ENCODE results near the gene SSTR4. TPM values are rescaled to one million over a fixed set of nuclear protein-coding genes. Genes with fewer than 3 reads are reported as not detected.
"Not testable (repeated sequence)": the region's sequence is repeated elsewhere in the genome, so short reads cannot be mapped to it uniquely, and the experiment has no call there.

SSTR4 gene, protein sequence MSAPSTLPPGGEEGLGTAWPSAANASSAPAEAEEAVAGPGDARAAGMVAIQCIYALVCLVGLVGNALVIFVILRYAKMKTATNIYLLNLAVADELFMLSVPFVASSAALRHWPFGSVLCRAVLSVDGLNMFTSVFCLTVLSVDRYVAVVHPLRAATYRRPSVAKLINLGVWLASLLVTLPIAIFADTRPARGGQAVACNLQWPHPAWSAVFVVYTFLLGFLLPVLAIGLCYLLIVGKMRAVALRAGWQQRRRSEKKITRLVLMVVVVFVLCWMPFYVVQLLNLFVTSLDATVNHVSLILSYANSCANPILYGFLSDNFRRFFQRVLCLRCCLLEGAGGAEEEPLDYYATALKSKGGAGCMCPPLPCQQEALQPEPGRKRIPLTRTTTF
- total RNA-seq = not detected
- total RNA-seq (2013) = not detected
- total RNA-seq = 0 to 0.17 (median 0) reads per million in 29 experiments

DNA sequence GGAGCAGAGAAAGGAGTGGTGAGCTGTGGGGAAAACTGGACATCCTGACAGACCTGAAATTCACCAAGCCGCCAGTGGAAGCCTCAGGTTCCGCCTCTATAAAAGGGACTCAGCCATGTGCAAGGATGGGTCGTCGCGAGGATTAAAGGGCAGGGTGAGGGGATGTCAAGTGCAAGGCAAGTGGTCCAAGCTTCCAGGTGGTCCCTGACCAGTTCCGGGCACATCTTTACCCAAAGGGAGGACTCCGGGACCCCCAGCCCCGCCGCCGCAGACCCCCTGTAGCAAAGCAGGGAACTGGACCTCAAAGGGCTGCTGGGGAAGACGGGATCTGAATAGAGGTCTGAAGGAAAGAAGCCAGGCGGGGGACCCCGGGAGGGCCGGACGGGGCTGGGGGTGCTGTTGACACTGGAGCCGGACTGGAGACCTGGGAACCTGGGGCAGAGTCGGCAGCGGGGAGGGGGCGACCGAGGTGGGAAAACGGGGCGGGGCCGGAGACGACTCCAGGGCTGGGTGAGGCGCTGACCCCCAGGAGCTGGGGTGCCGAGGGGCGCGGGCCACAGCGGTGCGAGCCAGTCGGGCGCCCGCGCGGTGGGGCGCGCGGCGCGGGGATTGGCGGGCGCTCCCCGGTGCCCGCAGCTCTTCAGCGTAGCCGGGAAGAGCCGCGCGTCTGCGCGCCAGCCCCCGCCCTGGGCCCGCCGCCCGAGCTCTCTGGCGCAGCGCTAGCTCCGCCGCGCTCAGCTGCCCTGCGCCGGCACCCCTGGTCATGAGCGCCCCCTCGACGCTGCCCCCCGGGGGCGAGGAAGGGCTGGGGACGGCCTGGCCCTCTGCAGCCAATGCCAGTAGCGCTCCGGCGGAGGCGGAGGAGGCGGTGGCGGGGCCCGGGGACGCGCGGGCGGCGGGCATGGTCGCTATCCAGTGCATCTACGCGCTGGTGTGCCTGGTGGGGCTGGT is at the start of gene SSTR4:
Gene SSTR4, plus strand, starts transcription at position 592 of the 951 bp plus-strand sequence. Its CDS starts 172 bp downstream, at position 764.
- H3K27ac Mint-ChIP-seq = no peak within 1 kb of the TSS
- ChIA-PET CTCF (no interaction called here), POLR2A (no interaction called here)
- H3K9me3 ChIP-seq = no peaks in the 10 kb centered on the region
- H3K4me1 ChIP-seq (ENCODE audit: control insufficient read depth in 1 of 2, extremely low read depth in 1 of 2, insufficient read depth in 2 of 2, low read length in 2 of 2) = no peaks in the 10 kb centered on the region
- no peaks in the 10 kb centered on the region for H3K4me1 Mint-ChIP-seq
- 35% methylated on average over 80 of the region's 83 CpGs for WGBS (ENCODE audit: insufficient coverage)
- H3K27me3 ChIP-seq (replicated peaks in 1 of 2; ENCODE audit: control insufficient read depth in 2 of 2, extremely low read depth in 1 of 2, insufficient read depth in 2 of 2, low read length in 1 of 2) = peaks cover 0 to 21% of the 10 kb centered on the region in 2 experiments
- H3K9me3 Mint-ChIP-seq = no peaks in the 10 kb centered on the region
- no peak for DNase-seq
- no peak within 1 kb of the TSS for H3K4me3 Mint-ChIP-seq
- ATAC-seq (replicated peaks in 1 of 4) = no peak
- H3K36me3 ChIP-seq (ENCODE audit: control insufficient read depth in 2 of 2, extremely low read depth in 1 of 2, insufficient read depth in 1 of 2, low read length in 1 of 2) = no peaks in the 10 kb centered on the region
- no peaks in the 10 kb centered on the region for H3K36me3 Mint-ChIP-seq
- no peak within 1 kb of the TSS for H3K27ac ChIP-seq (ENCODE audit: low read length)
- H3K4me3 ChIP-seq (ENCODE audit: control insufficient read depth in 1 of 2, extremely low read depth in 1 of 2, low read length in 1 of 2) = no peak within 1 kb of the TSS
- peaks cover 29 to 32% of the 10 kb centered on the region in 2 donors for H3K27me3 Mint-ChIP-seq

DNA sequence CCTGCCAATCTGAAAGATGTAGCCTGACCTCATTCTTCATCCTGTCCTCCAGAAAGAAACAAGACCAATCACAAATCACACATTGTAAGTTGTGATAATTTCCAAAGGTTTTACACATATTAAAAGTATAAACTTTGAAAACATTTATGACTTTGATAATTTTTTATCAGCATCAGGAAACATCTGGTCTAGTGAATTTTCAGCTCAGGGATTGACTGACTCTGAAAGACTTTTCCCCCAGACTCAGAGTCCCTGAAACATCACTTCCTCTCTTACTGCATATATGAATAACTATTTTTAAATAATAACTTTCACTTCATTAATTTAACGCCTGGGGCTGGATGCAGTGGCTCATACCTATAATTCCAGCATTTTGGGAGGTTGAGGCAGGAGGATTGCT is 48.5 kb upstream of the SSTR4 start:
- Mint-ChIP-seq H3K4me3 (no peak overlapping the region), H3K27ac (no peak overlapping the region), H3K27me3 (peaks cover 0 to 10% of the 10 kb centered on the region in 2 donors), H3K36me3 (no peaks in the 10 kb centered on the region), H3K4me1 (no peaks in the 10 kb centered on the region), H3K9me3 (no peaks in the 10 kb centered on the region)
- POLR2A ChIA-PET = no interaction called here
- no CpG with 5 or more reads among the region's 1 CpG for WGBS (ENCODE audit: insufficient coverage)
- H3K9me3 ChIP-seq = no peaks in the 10 kb centered on the region
- no peak overlapping the region for H3K4me3 ChIP-seq (ENCODE audit: control insufficient read depth in 1 of 2, extremely low read depth in 1 of 2, low read length in 1 of 2)
- H3K27ac ChIP-seq (ENCODE audit: low read length) = no peak overlapping the region
- peaks cover 0 to 6% of the 10 kb centered on the region in 2 experiments for H3K27me3 ChIP-seq (replicated peaks in 1 of 2; ENCODE audit: control insufficient read depth in 2 of 2, extremely low read depth in 1 of 2, insufficient read depth in 2 of 2, low read length in 1 of 2)
- DNase-seq (no peak), ATAC-seq (replicated peaks in 1 of 4) (no peak)
- CTCF ChIA-PET = interaction anchor here in 1 of 2 donors (0.6 kb wide), 1 partner anchor 61 kb away, joined by 7 read pairs; no protein-coding TSS in a partner anchor
- peaks cover 0 to 2% of the 10 kb centered on the region in 2 experiments for H3K4me1 ChIP-seq (ENCODE audit: control insufficient read depth in 1 of 2, extremely low read depth in 1 of 2, insufficient read depth in 2 of 2, low read length in 2 of 2)
- H3K36me3 ChIP-seq (ENCODE audit: control insufficient read depth in 2 of 2, extremely low read depth in 1 of 2, insufficient read depth in 1 of 2, low read length in 1 of 2) = no peaks in the 10 kb centered on the region

DNA sequence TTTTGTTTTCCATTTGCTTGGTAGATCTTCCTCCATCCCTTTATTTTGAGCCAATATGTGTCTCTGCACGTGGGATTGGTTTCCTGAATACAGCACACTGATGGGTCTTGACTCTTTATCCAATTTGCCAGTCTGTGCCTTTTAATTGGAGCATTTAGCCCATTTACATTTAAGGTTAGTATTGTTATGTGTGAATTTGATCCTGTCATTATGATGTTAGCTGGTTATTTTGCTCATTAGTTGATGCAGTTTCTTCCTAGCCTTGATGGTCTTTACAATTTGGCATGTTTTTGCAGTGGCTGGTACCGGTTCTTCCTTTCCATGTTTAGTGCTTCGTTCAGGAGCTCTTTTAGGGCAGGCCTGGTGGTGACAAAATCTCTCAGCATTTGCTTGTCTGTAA is 43.7 kb upstream of the SSTR4 start:
- H3K4me1 Mint-ChIP-seq; H3K27ac ChIP-seq (ENCODE audit: low read length); H3K27me3 Mint-ChIP-seq; H3K9me3 Mint-ChIP-seq; H3K9me3 ChIP-seq; H3K36me3 ChIP-seq (ENCODE audit: control insufficient read depth in 2 of 2, extremely low read depth in 1 of 2, insufficient read depth in 1 of 2, low read length in 1 of 2); ATAC-seq (replicated peaks in 1 of 4); H3K4me3 Mint-ChIP-seq; POLR2A ChIA-PET; H3K27ac Mint-ChIP-seq; CTCF ChIA-PET; H3K27me3 ChIP-seq (replicated peaks in 1 of 2; ENCODE audit: control insufficient read depth in 2 of 2, extremely low read depth in 1 of 2, insufficient read depth in 2 of 2, low read length in 1 of 2); H3K4me1 ChIP-seq (ENCODE audit: control insufficient read depth in 1 of 2, extremely low read depth in 1 of 2, insufficient read depth in 2 of 2, low read length in 2 of 2); H3K4me3 ChIP-seq (ENCODE audit: control insufficient read depth in 1 of 2, extremely low read depth in 1 of 2, low read length in 1 of 2); H3K36me3 Mint-ChIP-seq; DNase-seq: not testable (repeated sequence)
- WGBS (ENCODE audit: insufficient coverage) = no CpG with 5 or more reads among the region's 3 CpGs

DNA sequence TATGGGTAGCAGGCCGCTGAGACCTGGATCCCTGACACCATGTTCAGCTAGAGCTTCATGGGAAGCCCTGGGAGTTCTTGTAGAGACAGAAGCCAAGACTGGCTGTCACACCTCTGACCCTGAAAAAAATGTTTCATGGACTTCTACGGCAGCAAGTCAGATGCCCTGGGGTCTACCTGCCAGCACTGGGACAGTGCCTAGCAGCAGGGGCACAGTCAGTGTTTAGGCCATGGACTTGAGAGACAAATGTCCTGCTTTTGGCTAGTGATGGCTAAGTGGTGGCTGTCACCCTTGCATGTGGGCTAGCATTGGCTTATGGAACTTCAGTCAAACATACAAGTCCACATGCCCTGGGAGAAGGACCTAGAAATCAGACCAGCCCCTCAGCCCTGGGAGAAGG is 41.3 kb upstream of the SSTR4 start:
- Mint-ChIP-seq H3K36me3 (no peaks in the 10 kb centered on the region), H3K27me3 (no peaks in the 10 kb centered on the region), H3K4me3 (no peak overlapping the region), H3K4me1 (no peaks in the 10 kb centered on the region), H3K27ac (no peak overlapping the region), H3K9me3 (peaks cover 0 to 4% (median 3%) of the 10 kb centered on the region in 3 donors)
- no peaks in the 10 kb centered on the region for H3K4me1 ChIP-seq (ENCODE audit: control insufficient read depth in 1 of 2, extremely low read depth in 1 of 2, insufficient read depth in 2 of 2, low read length in 2 of 2)
- WGBS (ENCODE audit: insufficient coverage) = 90% methylated on average over 2 of the region's 2 CpGs
- H3K36me3 ChIP-seq (ENCODE audit: control insufficient read depth in 2 of 2, extremely low read depth in 1 of 2, insufficient read depth in 1 of 2, low read length in 1 of 2) = no peaks in the 10 kb centered on the region
- H3K27ac ChIP-seq (ENCODE audit: low read length) = no peak overlapping the region
- peaks cover 0 to 7% of the 10 kb centered on the region in 2 experiments for H3K27me3 ChIP-seq (replicated peaks in 1 of 2; ENCODE audit: control insufficient read depth in 2 of 2, extremely low read depth in 1 of 2, insufficient read depth in 2 of 2, low read length in 1 of 2)
- ChIA-PET CTCF (no interaction called here), POLR2A (no interaction called here)
- ATAC-seq (replicated peaks in 1 of 4) (no peak), DNase-seq (no peak)
- H3K4me3 ChIP-seq (ENCODE audit: control insufficient read depth in 1 of 2, extremely low read depth in 1 of 2, low read length in 1 of 2) = no peak overlapping the region
- H3K9me3 ChIP-seq = no peaks in the 10 kb centered on the region

DNA sequence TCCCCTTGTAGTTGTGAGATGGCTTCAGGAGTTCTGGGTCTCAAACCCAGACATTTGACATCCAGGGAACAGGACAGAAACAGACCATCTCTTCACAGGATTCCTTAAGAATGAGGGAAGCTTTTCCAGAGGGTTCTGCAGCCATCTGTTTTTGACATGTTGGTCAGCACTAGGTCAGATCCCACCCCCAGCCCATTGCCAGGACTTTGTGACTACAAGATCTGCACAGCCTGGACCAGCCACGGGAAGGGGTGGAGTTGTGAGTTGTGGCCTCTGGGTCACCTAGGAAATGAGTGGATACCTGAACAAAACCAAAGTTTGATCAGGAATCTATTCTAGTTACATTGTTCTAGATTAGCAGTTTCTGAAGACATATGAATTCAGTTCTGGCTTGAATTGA is 39.2 kb upstream of the SSTR4 start:
- H3K27ac ChIP-seq (ENCODE audit: low read length) = no peak overlapping the region
- no peaks in the 10 kb centered on the region for H3K9me3 ChIP-seq
- no peaks in the 10 kb centered on the region for H3K27me3 Mint-ChIP-seq
- H3K27me3 ChIP-seq (replicated peaks in 1 of 2; ENCODE audit: control insufficient read depth in 2 of 2, extremely low read depth in 1 of 2, insufficient read depth in 2 of 2, low read length in 1 of 2) = peaks cover 0 to 8% of the 10 kb centered on the region in 2 experiments
- no peaks in the 10 kb centered on the region for H3K36me3 ChIP-seq (ENCODE audit: control insufficient read depth in 2 of 2, extremely low read depth in 1 of 2, insufficient read depth in 1 of 2, low read length in 1 of 2)
- H3K27ac Mint-ChIP-seq = no peak overlapping the region
- 60% methylated on average over 1 of the region's 1 CpG for WGBS (ENCODE audit: insufficient coverage)
- no peaks in the 10 kb centered on the region for H3K4me1 Mint-ChIP-seq
- ATAC-seq (replicated peaks in 1 of 4) (no peak), DNase-seq (no peak)
- H3K9me3 Mint-ChIP-seq = peaks cover 0 to 4% (median 3%) of the 10 kb centered on the region in 3 donors
- no peak overlapping the region for H3K4me3 ChIP-seq (ENCODE audit: control insufficient read depth in 1 of 2, extremely low read depth in 1 of 2, low read length in 1 of 2)
- ChIA-PET CTCF (no interaction called here), POLR2A (no interaction called here)
- H3K4me3 Mint-ChIP-seq = no peak overlapping the region
- H3K36me3 Mint-ChIP-seq = no peaks in the 10 kb centered on the region
- H3K4me1 ChIP-seq (ENCODE audit: control insufficient read depth in 1 of 2, extremely low read depth in 1 of 2, insufficient read depth in 2 of 2, low read length in 2 of 2) = no peaks in the 10 kb centered on the region

DNA sequence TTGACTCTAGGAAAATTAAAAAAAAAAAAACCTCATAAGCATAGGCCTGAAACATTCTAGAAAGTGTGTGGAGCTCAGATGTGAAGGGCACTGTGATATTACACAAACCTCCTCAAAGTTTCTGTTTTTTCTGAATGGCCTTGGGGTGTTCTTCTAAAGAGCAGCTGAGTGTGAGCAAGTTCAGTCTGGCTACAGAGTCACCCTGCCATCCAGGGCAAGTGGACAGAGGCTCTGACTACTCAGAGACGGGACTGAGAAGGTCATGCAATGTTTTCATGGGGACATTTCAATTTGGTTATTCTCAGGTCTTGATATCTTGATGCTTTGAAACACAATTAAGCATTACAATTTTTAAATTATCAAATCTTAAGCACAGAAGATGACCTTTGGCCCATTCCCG is 36.6 kb upstream of the SSTR4 start:
- Histone ChIP-seq H3K27me3 (replicated peaks in 1 of 2; ENCODE audit: control insufficient read depth in 2 of 2, extremely low read depth in 1 of 2, insufficient read depth in 2 of 2, low read length in 1 of 2) (peaks cover 0 to 10% of the 10 kb centered on the region in 2 experiments), H3K36me3 (ENCODE audit: control insufficient read depth in 2 of 2, extremely low read depth in 1 of 2, insufficient read depth in 1 of 2, low read length in 1 of 2) (no peaks in the 10 kb centered on the region), H3K9me3 (no peaks in the 10 kb centered on the region), H3K27ac (ENCODE audit: low read length) (no peak overlapping the region), H3K4me1 (ENCODE audit: control insufficient read depth in 1 of 2, extremely low read depth in 1 of 2, insufficient read depth in 2 of 2, low read length in 2 of 2) (no peaks in the 10 kb centered on the region), H3K4me3 (ENCODE audit: control insufficient read depth in 1 of 2, extremely low read depth in 1 of 2, low read length in 1 of 2) (no peak overlapping the region)
- POLR2A ChIA-PET = no interaction called here
- ATAC-seq (replicated peaks in 1 of 4) (no peak), DNase-seq (no peak)
- no peaks in the 10 kb centered on the region for H3K9me3 Mint-ChIP-seq
- no peaks in the 10 kb centered on the region for H3K27me3 Mint-ChIP-seq
- no peaks in the 10 kb centered on the region for H3K36me3 Mint-ChIP-seq
- no CpG with 5 or more reads among the region's 2 CpGs for WGBS (ENCODE audit: insufficient coverage)
- no peak overlapping the region for H3K27ac Mint-ChIP-seq
- CTCF ChIA-PET = no interaction called here
- H3K4me1 Mint-ChIP-seq = no peaks in the 10 kb centered on the region
- H3K4me3 Mint-ChIP-seq = no peak overlapping the region

All from T-cell (primary cell).